Renal pelvis (tissue), 4 donors: ENCODE results near the gene CMPK1. TPM values are rescaled to one million over a fixed set of nuclear protein-coding genes. Genes with fewer than 3 reads are reported as not detected.
A peak's percentile ranks its signal among the peaks of the same experiment; 100 is the strongest.
"Not testable (repeated sequence)": the region's sequence is repeated elsewhere in the genome, so short reads cannot be mapped to it uniquely, and the experiment has no call there.

ENCODE experiments used
- DNase-seq: peaks from one replicate; pipeline ENCODE4 v3.0.0-alpha.2; 2013
- polyA plus RNA-seq, 3 donors: library from polyadenylated mRNA; unstranded; fragments of 120-200 nt; gene quantifications; one replicate each; pipeline ENCODE4 v1.2.1, GENCODE V29; 2013; ENCODE audit not compliant: insufficient read length in 3 of 3

Gene CMPK1
- polyA plus RNA-seq, 3 donors: 61.5 to 65.6 (median 62.9) TPM

DNA sequence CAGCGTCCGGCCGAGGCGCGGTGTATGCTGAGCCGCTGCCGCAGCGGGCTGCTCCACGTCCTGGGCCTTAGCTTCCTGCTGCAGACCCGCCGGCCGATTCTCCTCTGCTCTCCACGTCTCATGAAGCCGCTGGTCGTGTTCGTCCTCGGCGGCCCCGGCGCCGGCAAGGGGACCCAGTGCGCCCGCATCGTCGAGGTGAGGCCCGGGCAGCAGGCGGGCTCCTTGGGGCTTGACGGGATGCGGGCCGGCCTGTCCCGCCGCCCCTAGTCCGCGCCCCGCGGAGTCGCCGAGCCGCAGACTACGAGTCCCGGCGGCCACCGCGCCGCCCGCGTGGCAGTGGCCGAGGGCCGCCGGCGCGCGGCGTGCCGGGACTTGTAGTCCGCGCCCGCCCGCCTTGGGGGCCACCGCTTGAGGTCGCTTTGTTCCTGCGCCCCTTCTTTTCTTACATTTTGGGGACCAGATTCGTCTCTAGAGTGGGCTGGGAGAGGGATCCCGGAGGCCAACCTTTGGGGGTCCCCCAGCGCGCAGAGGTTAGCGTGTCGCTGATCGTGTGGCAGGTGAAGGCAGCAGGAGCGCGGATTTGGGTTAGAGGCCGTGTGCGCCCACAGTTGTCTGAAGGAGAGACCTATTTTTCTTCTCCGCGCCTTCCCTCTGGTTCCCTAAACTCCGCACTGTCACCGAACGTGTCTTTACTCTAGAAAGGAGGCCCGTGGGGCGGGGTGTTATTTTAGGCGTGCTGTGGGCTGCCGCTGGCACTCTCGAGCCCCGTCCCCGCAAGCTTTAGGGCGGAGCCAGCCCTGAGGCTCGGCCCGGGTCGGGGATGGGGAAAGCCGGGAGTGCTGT is 553 bp downstream of the CMPK1 start:
- peak; percentile 85 for DNase-seq

DNA sequence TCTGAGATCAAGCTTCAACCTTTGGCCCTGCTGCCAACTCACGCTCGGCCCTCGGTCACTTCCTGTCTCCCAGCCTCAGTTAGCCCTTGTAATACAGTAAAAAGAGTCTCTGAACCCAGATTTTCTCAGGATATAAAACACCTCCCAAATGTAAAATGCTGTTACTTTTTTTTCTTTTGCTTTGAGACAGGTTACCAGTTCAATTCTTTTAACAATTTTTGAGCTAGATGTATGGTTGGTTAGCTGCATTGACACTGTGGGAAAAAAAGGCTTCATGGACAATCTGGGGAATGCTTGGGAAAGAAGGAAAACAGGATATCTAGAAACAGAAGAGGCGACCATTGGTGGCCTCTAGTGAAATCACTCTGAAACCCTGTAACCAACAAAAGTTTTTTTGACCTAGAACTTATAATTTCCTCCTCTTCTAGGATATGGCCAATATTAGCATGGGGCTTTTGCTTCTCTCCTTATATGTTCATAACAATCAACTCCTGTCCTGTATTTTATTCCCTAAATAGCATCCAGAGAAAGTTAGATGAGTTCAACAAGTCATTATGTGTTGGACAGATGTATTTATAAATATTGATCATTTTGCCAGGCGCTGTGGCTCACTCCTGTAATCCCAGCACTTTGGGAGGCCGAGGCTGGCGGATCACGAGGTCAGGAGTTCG is 1.3 kb downstream of the CMPK1 start:
- DNase-seq: no peak

DNA sequence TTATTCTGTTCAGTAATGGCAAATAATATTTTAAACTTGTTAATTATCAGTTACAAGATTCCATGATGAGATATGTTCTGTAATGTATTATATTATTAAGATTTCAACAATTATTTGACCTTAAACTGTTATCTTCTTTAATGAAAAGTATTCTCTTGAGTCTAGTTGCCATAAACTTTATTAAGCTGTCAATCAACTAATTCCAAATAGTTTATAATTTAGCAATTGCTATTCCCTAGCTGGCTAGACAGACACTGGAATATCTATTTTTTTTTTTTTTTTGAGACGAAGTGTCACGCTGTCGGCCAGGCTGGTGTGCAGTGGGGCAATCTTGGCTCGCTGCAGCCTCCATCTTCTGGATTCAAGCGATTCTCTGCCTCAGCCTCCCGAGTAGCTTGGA is 3.8 kb downstream of the CMPK1 start:
- no peak for DNase-seq

DNA sequence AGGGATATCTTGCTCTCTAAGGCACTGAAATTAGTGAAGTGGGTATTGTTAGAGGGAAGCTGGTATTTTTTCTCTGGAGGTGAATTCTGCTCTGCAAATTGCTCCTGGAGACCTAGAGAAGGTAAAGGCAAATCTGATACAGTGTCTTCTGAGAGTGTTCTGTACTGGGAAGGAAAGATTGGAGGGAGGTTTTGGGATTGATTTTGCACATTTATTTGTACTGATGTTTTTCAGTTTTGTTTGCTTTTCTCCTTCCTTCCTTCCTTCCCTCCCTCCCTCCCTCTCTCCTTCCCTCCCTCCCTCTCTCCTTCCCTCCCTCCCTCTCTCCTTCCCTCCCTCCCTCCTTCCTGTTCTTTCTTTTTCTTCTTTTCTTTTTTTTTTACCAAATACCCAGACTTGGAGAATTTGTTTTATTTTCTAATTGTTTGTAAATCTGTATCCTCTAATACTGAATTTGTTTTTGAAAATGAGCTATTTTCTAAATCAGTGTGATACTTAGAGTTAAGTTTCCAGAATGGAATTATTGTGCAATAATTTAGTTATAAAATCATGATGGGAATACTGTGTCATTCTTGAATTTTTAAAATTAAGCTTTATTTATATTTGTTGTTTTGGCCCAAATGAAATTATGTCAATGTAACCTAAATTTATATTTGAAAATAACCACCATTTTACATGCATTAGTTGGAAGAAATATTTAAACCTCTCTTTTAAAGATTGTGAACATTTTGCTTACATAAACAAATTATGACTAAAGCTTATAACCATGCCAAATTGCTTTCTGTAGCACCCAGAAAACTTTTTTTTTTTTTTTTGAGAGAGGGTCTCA is 4.9 kb downstream of the CMPK1 start:
- no peak for DNase-seq

DNA sequence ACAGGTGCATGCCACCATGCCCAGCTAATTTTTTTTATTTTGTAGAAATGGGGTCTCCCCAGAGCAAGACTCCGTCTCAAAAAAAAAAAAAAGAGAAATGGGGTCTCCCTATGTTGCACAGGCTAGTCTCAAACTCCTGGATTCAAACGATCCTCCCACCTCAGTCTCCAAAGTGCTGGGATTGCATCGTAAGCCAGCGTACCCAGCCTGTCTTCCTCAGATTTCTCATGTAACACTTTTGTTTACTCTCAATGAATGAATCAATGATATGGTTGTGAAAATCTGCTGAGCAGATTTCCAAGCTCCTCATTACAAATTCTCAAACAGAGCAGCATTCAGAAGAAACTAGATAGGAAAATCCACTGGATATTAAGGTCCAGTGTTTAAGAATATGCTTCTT is 6.6 kb downstream of the CMPK1 start:
- DNase-seq: no peak

DNA sequence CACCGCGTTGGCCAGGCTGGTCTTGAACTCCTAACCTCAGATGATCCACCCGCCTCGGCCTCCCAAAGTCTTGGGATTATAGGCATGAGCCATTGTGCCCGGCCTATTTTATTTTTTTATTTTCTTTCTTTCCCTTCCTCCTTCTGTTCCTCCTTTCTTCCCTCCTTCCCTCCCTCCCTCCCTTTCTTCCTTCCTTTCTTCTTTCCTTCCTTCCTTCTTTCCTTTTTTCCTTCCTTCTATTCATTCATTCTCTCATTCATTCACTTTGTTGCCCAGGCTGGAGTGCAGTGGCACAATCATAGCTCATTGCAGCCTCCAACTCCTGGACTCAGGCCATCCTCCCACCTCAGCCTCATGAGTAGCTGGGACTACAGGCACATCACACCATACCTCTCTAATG is 13.4 kb downstream of the CMPK1 start:
- not testable (repeated sequence) for DNase-seq

DNA sequence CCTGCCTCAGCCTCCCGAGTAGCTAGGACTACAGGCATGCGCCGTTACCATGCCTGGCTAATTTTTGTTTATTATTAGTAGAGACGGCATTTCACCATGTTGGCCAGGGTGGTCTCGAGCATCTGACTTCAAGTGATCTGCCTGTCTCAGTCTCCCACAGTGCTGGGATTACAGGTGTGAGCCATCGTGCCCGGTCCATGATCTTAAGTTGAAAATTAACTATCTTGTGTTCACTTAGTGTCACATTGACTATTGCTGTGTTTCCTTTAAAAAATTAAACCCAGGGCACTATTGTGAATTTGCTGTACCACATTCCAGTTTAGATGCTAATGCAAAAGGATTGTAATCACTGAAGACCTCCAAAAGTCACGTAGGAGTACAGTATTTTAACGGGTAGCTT is 14.1 kb downstream of the CMPK1 start:
- no peak for DNase-seq

DNA sequence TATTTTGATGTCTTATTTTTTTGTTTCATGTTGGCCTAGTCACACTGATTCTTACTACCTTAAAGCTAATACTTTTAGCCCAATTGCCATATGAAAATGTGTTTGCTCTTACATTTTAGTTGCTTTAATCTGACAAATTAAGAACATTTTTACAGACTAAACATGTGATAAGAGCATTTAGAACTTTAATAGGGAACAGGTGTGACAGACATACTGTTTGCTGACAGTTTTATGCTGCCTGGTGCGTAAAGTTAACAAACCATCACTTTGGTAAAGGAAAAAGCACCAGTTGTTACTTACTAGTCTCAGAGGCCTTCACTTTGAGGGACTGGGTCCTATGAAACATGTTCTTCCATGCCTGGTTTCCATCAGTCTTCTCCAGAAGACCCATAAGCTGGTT is 14.7 kb downstream of the CMPK1 start:
- DNase-seq: no peak

DNA sequence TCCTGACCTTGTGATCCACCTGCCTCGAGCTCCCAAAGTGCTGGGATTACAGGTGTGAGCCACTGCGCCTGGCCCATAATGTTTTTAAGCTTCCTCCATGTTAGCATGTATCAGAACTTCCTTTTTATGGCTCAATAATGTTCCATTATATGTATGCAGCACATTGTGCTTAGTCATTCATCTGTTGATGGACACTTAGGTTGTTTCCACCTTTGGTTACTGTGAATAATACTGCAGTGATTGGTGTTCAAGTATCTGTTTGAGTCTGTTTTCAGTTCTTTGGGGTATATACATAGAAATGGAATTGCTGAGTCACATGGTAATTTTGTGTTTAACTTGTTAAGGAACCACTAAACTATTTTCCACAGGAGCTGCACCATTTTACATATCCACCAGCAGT is 17.7 kb downstream of the CMPK1 start:
- DNase-seq: no peak

DNA sequence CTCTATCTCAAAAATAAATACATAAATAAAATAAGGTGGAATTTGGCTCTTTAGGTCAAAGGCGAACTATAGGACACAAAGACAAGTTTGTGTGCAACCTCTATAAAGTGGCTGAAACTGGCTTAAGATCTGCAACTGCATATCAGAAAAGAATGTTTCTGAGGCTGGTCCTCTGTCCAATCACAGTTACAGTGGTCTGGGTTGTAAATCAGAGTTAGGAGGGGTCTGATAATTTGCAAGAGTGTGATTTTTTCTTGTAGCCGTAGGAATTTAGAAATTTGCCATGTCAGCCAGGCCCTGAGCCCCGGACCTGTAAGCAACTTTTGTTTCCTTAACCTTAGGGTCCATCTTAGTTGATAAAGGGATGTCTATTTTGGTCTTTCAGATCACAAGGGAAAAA is 27.8 kb downstream of the CMPK1 start:
- no peak for DNase-seq

DNA sequence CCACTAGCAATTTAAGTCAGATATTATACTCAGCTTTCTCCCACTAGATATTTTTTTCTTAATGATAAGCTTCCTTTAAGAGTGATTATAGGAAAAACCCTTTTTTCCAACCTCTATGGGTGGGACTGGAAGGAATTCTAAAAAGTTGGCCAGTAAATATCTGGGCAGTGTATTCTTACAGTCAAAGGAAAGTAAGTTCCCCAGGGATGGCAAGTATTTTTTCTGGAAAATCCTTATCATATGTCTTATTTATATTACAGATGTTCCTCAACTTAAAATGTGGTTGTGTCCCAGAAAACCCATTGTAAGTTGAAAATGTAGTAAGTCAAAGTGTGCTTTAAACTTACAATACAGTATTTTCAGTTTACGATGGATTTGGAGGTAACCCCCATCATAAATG is 29.2 kb downstream of the CMPK1 start:
- no peak for DNase-seq

DNA sequence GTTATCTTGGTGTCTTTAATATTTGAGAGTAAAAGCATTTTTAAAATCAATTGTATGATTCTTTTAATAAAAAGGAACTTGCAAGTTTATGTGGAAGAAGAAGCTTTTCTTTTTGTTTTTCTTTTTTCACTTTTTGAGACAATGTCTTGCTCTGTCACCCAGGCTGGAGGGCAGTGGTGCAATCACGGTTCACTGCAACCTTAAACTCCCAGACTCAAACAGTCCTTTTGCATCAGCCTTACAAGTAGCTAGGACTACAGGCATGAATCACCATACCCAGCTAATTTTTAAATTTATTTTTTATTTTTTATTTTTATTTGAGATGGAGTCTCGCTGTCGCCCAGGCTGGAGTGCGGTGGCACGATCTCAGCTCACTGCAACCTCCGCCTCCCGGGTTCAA is 34.1 kb downstream of the CMPK1 start:
- no peak for DNase-seq

DNA sequence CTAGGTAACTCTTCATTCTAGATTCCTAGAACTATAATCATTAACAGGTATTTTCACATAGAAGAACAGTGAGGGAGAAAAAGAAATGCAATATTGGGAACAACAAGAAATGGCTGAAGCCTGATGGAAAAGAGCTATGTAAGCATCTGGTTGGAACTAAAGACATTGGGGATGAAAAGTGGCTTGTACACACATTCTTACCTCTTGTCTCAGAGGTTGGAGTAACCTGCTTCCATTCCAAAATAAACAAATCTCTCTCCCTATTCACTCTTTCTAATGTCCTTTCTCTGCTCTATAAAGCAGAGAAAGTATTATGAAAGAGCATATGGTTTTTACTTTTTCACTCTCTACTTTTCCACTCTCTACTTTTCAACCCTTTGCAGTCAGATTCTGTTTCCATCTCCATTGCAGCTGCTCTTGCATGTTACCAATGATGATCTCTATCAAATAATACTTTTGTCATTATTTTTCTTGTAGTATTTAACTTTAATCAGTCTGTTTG is 37.5 kb downstream of the CMPK1 start:
- no peak for DNase-seq

DNA sequence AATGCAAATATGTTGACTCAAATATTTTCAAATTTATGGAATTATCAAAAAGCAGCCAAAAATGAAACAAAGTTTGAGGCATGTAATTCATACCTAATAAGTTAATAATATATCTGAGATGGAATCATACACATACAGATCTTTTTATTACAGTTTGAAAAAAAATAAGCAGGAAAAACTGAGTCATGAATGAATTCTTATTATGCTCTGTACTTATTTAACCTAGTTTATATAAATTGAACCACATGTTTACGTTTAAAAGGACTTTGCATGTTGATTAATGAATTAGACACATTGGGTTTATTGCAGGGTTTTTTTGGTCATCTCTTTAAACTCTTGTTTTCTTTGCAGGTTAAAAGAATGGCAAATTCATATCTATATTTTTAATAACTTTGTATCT is 40.9 kb downstream of the CMPK1 start:
- no peak for DNase-seq

DNA sequence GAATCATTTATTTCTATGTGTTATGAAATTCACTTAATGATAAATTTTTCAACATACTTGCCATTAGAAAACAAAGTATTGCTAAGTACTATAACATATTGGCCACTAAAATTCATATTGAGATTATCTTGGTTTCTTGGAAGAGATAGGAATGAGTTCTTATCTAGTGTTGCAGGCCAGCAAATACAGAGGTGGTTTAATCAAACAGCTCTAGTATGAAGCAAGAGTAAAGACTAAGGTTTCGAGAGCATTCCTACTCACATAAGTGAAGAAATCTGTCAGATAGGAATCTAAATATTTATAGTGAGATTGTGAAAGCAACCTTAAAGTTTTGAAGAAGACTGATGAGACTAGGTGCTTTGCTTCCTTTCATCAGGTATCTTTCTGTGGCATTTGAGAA is 44.6 kb downstream of the CMPK1 start:
- DNase-seq: no peak

DNA sequence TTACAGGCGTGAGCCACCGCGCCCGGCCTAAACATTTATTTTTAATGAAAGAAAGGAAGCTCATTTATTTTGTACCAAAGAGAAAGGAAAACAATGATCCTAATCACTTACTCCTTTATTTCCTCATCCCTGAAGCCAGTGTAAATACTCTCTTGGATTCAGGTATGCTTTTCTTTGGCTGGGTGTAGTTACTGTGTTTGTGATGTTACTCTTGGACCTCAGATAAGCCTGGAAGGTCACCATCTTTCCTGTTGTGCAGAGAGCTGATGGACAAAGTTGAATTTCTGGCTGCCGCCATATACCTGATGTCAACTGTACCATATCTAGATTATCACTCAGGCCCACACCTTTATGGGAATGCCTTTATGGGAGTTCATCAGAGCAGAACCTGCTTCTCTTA is 47.1 kb downstream of the CMPK1 start:
- no peak for DNase-seq

DNA sequence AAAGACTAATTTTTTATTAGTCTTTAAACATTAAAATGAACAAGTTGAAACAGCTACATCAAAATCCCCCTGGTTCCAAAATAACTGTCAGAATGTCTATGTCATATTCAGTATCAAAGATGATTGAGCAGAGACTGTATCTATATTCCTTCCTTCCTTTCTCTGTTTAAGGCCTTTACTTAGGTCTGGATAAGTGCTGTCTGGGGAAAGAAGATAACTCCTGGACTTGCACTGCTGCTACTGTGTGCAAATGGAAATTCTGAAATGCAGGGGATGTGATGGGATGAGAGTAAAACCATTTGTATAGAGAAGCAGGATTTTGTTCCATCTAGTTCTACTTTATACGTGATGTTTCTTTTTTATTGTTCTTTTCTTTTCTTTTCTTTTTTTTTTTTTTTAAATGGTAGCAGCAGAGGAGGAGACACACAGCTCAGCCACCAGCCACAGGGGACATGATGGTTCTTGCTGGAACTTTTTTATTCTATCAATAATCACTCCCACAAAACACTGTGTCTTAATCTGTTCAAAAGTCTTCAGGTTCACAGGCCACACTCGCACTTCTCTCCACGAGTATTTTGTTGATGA is 48.9 kb downstream of the CMPK1 start:
- DNase-seq: no peak

DNA sequence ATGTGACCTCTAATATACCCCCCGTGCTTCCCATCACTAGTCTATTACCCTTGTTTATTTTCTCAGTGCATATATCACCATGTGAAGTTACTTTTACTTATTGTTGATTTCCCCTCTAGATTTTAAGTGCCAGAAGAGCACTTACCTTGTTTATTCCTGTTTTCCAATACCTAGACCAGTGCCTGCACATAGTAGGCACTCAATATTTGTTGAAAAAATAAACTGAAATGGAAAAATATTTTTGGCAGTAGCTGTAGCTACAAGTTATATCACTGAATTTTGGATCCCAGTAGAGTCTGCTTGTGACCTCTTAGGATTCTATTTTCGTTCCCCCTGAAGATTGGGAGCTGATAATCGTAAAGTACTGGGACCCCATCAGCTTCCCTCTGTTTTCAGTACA is 50.5 kb downstream of the CMPK1 start:
- no peak for DNase-seq

DNA sequence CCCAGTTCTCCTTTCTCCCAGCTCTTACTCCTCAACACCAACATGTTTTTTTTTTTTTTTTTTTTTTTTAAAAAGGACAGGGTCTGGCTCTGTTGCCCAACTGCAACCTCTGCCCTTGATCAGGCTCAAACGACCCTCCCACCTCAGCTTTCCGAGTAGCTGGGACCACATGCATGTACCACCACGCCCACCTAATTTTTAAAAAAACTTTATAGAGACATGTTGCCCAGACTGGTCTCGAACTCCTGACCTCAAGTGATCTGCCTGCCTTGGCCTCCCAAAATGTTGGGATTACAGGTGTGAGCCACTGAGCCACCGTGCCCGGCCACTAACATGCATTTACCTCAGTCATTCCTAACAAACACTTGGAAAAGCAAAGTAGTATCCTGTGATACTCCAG is 51.4 kb downstream of the CMPK1 start:
- no peak for DNase-seq

DNA sequence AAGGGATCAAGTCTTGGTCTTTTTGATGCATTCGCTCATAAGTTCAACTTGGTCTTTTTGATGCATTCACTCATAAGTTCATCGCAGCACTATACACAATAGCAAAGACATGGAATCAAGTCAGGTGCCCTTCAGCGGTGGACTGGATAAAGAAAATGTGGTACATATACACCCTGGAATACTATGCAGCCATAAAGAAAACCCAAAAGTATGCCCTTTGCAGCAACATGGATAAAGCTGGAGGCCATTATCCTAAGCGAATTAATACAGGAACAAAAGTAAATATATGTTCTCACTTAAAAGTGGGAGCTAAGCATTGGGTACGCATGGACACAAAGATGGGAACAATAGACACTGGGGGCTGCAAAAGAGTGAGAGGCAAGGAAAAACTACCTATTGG is 52.7 kb downstream of the CMPK1 start:
- no peak for DNase-seq

DNA sequence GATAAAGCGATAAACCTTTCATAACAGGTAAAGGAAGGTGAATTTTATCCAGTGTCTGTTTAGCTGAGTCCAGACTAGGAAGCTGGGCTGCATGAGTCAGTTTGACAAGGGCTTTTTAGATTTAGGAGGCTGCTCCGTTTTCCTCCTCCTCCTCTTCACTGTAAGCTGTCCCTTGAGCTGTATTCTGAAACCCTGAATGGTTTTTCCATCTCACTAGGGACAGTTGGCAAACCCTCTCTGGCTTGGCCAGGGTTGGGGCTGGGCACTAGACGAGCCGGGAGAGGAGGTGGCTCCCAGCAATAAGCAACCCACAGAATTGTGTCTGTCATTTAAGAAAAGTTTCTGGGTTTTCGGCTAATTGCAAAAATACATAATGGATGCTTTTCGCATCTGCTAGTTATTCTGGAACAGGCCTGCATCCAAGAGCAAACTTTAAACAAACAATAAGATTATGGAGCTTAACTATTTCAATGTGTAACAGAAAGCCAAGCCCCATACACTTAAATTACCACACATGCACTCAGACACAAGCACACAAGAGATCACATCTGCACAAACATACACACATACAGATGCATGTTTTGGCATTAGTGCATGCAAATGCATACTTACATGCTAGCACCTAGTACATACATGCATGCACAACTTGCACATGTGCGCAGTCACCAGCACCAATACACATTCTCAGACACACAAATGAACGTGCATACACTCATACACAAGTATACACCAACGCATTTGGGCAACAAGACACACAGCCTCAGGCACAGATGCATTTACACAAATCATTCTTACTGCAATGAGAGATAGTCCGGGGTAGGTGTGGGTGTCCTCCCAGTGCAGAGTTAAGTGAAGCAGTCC is 54.7 kb downstream of the CMPK1 start:
- no peak for DNase-seq
